Endothelial cell of umbilical vein (primary cell): Measurements from ENCODE around the gene CDKL5. TPM values are rescaled to one million over a fixed set of nuclear protein-coding genes. Genes with fewer than 3 reads are reported as not detected.

ENCODE experiments used
- BruUV-seq: library from RNA; stranded (reverse); fragments of 400-500 nt; replicated peaks from 2 replicates; lab custom pipeline; 2021; lab: Mats Ljungman, UMichigan
- CTCF ChIA-PET: fragments of 300-600, 350-600 bp; sonication (Branson Sonifier 250); formaldehyde crosslinking; loops from one replicate; lab custom pipeline; 2021; ENCODE audit warnings: antibody characterized with exemption, inconsistent platforms; lab: Charles Lee
- POLR2A ChIA-PET: fragments of 300-600, 350-600 bp; sonication (Branson Sonifier 250); formaldehyde crosslinking; loops from one replicate; lab custom pipeline; 2021; ENCODE audit warnings: antibody characterized with exemption, inconsistent platforms; lab: Charles Lee
- DNase-seq: peaks from one replicate; pipeline ENCODE4 v3.0.0-alpha.2; 2011; ENCODE audit warnings: low read depth, low spot score
- FAIRE-seq: peaks from 2 replicates; lab custom pipeline; 2011; peaks lifted over from hg19 to GRCh38; lab: Jason Lieb, UNC
- H2AFZ ChIP-seq: 2 replicates; pipeline ENCODE4 v1.6.0; 2012; ENCODE audit warnings: low read depth, low read length, control low read depth, inconsistent platforms
- H3K27ac ChIP-seq: 2 replicates; pipeline ENCODE4 v1.5.1; 2011; ENCODE audit warnings: low read depth, mild to moderate bottlenecking, control low read depth, low read length, moderate library complexity; ENCODE audit not compliant: insufficient read depth
- H3K27me3 ChIP-seq, 2 experiments: 2 replicates each; pipeline versions ENCODE4 v1.6.0 to v1.6.1; 2011; ENCODE audit warnings: low read length in 2 of 2, mixed read lengths in 1 of 2; ENCODE audit not compliant: control insufficient read depth in 2 of 2, insufficient read depth in 2 of 2
- H3K36me3 ChIP-seq, 2 experiments: 2 replicates in 1 of 2; 3 replicates in 1 of 2; pipeline ENCODE4 v1.5.1; 2011; ENCODE audit warnings: low read length in 2 of 2, mild to moderate bottlenecking in 1 of 2, moderate library complexity in 1 of 2; ENCODE audit not compliant: control insufficient read depth in 2 of 2, insufficient read depth in 2 of 2; ENCODE audit errors: extremely low read depth in 1 of 2
- H3K4me1 ChIP-seq: 3 replicates; pipeline ENCODE4 v1.5.1; 2011; ENCODE audit warnings: mild to moderate bottlenecking, low read length; ENCODE audit not compliant: control insufficient read depth, insufficient read depth; ENCODE audit errors: extremely low read depth
- H3K4me2 ChIP-seq: 2 replicates; pipeline ENCODE4 v1.6.1; 2011; ENCODE audit warnings: low read length, control low read depth, mixed read lengths; ENCODE audit not compliant: insufficient read depth
- H3K4me3 ChIP-seq, 3 experiments: fragments of 200-600 bp in 1 of 3; sonication (generic), shearing (Covaris generic) in 1 of 3; replicated peaks in 1 of 3; 2 replicates each; pipeline ENCODE4 v1.5.1; 2011 to 2016; ENCODE audit warnings: control low read depth in 3 of 3, low read length in 3 of 3, mild to moderate bottlenecking in 2 of 3, inconsistent platforms in 1 of 3, low read depth in 1 of 3, moderate library complexity in 1 of 3; ENCODE audit not compliant: insufficient read depth in 1 of 3
- H3K79me2 ChIP-seq: 2 replicates; pipeline ENCODE4 v1.6.0; 2012; ENCODE audit warnings: low read length, inconsistent platforms; ENCODE audit not compliant: control insufficient read depth, insufficient read depth
- H3K9ac ChIP-seq: replicated peaks from 2 replicates; pipeline ENCODE3; 2011; ENCODE audit warnings: low read length, control low read depth; ENCODE audit not compliant: insufficient read depth; ENCODE audit errors: extremely low read depth
- H3K9me1 ChIP-seq: replicated peaks from 3 replicates; pipeline ENCODE4 v1.6.0; 2011; ENCODE audit warnings: mild to moderate bottlenecking, low read length; ENCODE audit not compliant: control insufficient read depth, insufficient read depth; ENCODE audit errors: extremely low read depth
- H3K9me3 ChIP-seq: replicated peaks from 2 replicates; pipeline ENCODE4 v1.5.1; 2012; ENCODE audit warnings: low read length, inconsistent platforms; ENCODE audit not compliant: control insufficient read depth, insufficient read depth
- H4K20me1 ChIP-seq: replicated peaks from 2 replicates; pipeline ENCODE3; 2011; ENCODE audit warnings: mild to moderate bottlenecking, low read length; ENCODE audit not compliant: control insufficient read depth, insufficient read depth; ENCODE audit errors: extremely low read depth
- CTCF ChIP-seq, 2 donors: IDR thresholded peaks; 1 replicate in 1 of 2; 2 replicates in 1 of 2; pipeline ENCODE4 v1.5.1; 2011; ENCODE audit warnings: low read length in 2 of 2, mild to moderate bottlenecking in 2 of 2, moderate library complexity in 2 of 2, control low read depth in 1 of 2, inconsistent platforms in 1 of 2, low read depth in 1 of 2; ENCODE audit not compliant: insufficient read depth in 1 of 2; ENCODE audit errors: extremely low read depth in 1 of 2
- EZH2 ChIP-seq: IDR thresholded peaks from 2 replicates; pipeline ENCODE4 v1.6.1; 2012; ENCODE audit warnings: borderline replicate concordance, low read depth, mild to moderate bottlenecking, moderate library complexity, low read length, inconsistent platforms; ENCODE audit not compliant: severe bottlenecking
- FOS ChIP-seq: IDR thresholded peaks from 2 replicates; pipeline ENCODE4 v1.6.1; 2011; ENCODE audit warnings: mild to moderate bottlenecking, low read length, moderate library complexity, borderline replicate concordance; ENCODE audit not compliant: insufficient read depth
- GATA2 ChIP-seq: IDR thresholded peaks from 2 replicates; pipeline ENCODE4 v1.7.0; 2011; ENCODE audit warnings: low read depth, mild to moderate bottlenecking, moderate library complexity, mixed read lengths, low read length; ENCODE audit not compliant: insufficient read length, insufficient read depth
- JUN ChIP-seq: IDR thresholded peaks from 2 replicates; pipeline ENCODE4 v1.6.1; 2011; ENCODE audit warnings: borderline replicate concordance, low read depth; ENCODE audit not compliant: insufficient read length, insufficient read depth
- MAX ChIP-seq: IDR thresholded peaks from 2 replicates; pipeline ENCODE4 v1.6.1; 2011; ENCODE audit not compliant: insufficient read depth, insufficient read length
- MYC ChIP-seq: IDR thresholded peaks from one replicate; pipeline ENCODE4 v1.6.1; 2011; ENCODE audit warnings: mild to moderate bottlenecking, low read depth, low read length
- POLR2A ChIP-seq: IDR thresholded peaks from 2 replicates; pipeline ENCODE4 v1.6.1; 2012; ENCODE audit warnings: low read depth, mild to moderate bottlenecking, control low read depth, low read length
- POLR2AphosphoS5 ChIP-seq: IDR thresholded peaks from 2 replicates; pipeline ENCODE4 v1.6.1; 2012; ENCODE audit warnings: low read depth, mild to moderate bottlenecking, control low read depth, low read length, moderate library complexity; ENCODE audit not compliant: insufficient read depth
- dilution Hi-C: fragments of 300-500 bp; cut with MboI; formaldehyde crosslinking; loops from one replicate; pipeline ENCODE4 v1.15.0; 2019; ENCODE audit warnings: low sequenced_read_pairs; ENCODE audit not compliant: extremely low pct_ligation_motif_present
- intact Hi-C: fragments of 100-400 bp; cut with micrococcal nuclease; formaldehyde crosslinking; loops from one replicate; pipeline ENCODE4 v1.10.0; 2022
- polyA plus RNA-seq, 4 experiments: library from polyadenylated mRNA; depleted of rRNA in 3 of 4; stranded (reverse) in 3 of 4; unstranded in 1 of 4; fragments of >200 nt; gene quantifications; 2 replicates each; pipeline versions ENCODE4 v1.2.1 to v1.2.3, GENCODE V29; 2011 to 2012; ENCODE audit warnings: missing spikeins in 1 of 4
- total RNA-seq: library from RNA; stranded (reverse); gene quantifications from 2 replicates; pipeline ENCODE4 v1.2.3, GENCODE V29; 2021

CDKL5 gene
- total and polyA plus RNA-seq, 2 donors (not counting 3 experiments of a cell fraction or from before 2014, with no cell fraction given): 1.5 to 4.3 TPM

GRCh38 chrX:18691431-18691830 is 266.0 kb downstream of the CDKL5 start:
- no peak overlapping the region for H2AFZ ChIP-seq
- peaks cover 1 to 2% of the 10 kb centered on the region in 2 experiments for H3K27me3 ChIP-seq
- no peak overlapping the region for H3K27ac ChIP-seq
- POLR2A ChIA-PET: no interaction called here
- no peak overlapping the region for H3K4me2 ChIP-seq
- H4K20me1 ChIP-seq: no peaks in the 10 kb centered on the region
- H3K4me1 ChIP-seq: no peaks in the 10 kb centered on the region
- BruUV-seq: no TSS peak
- no peak for TF ChIP-seq MAX
- no peak for TF ChIP-seq JUN
- no peak for TF ChIP-seq EZH2
- no peak for TF ChIP-seq POLR2AphosphoS5
- TF ChIP-seq MYC: no peak
- no peak for TF ChIP-seq POLR2A
- no peak for TF ChIP-seq FOS
- TF ChIP-seq GATA2: no peak
- no peak for TF ChIP-seq CTCF (IDR thresholded peaks at IDR 0.05; ENCODE audit: extremely low read depth in 1 of 2, insufficient read depth in 1 of 2, low read depth in 1 of 2, low read length in 2 of 2)
- DNase-seq: no peak
- dilution Hi-C loops: no loop called here
- no peak overlapping the region for H3K4me3 ChIP-seq
- no peaks in the 10 kb centered on the region for H3K79me2 ChIP-seq
- H3K9ac ChIP-seq: no peak overlapping the region
- intact Hi-C loops: loop anchor here (10.0 kb wide), 1 partner anchor 983 kb away; no protein-coding TSS in a partner anchor
- no peaks in the 10 kb centered on the region for H3K9me1 ChIP-seq
- H3K36me3 ChIP-seq: no peaks in the 10 kb centered on the region
- FAIRE-seq: no peak
- H3K9me3 ChIP-seq: no peaks in the 10 kb centered on the region
- CTCF ChIA-PET: no interaction called here
